Prostate gland (tissue), 2 donors: ENCODE measurements around the gene NXPE4. TPM values are rescaled to one million over a fixed set of nuclear protein-coding genes. Genes with fewer than 3 reads are reported as not detected.

Experiments
- DNase-seq: peaks from one replicate; pipeline ENCODE4 v3.0.0-alpha.2; 2019; ENCODE audit warnings: low spot score
- H3K27ac ChIP-seq, 2 donors: fragments of 200-600 bp; sonication (generic); 2 replicates each; pipeline ENCODE4 v1.5.1; 2017 to 2019
- H3K27me3 ChIP-seq: fragments of 200-600 bp; sonication (generic); replicated peaks from 2 replicates; pipeline ENCODE4 v1.5.1; 2019; ENCODE audit not compliant: insufficient read depth
- H3K36me3 ChIP-seq, 2 donors: fragments of 200-600 bp; sonication (generic); 1 replicate in 1 of 2; 2 replicates in 1 of 2; pipeline versions ENCODE4 v1.5.1 to v1.8.1; 2017 to 2019
- H3K4me1 ChIP-seq: fragments of 200-600 bp; sonication (generic); replicated peaks from 2 replicates; pipeline ENCODE4 v1.5.1; 2019
- H3K4me3 ChIP-seq, 2 donors: fragments of 200-600 bp; sonication (generic); 2 replicates each; pipeline ENCODE4 v1.5.1; 2017 to 2019
- H3K9me3 ChIP-seq: fragments of 200-600 bp; sonication (generic); 2 replicates; pipeline ENCODE4 v1.5.1; 2017
- CTCF ChIP-seq, 4 experiments: fragments of 200-600 bp in 2 of 4; fragments of 450-650 bp in 2 of 4; sonication (generic) in 2 of 4; IDR thresholded peaks; 1 replicate in 3 of 4; 2 replicates in 1 of 4; pipeline ENCODE4 v1.5.1; 2016 to 2019; ENCODE audit warnings: antibody characterized with exemption in 4 of 4, mild to moderate bottlenecking in 2 of 4, moderate library complexity in 2 of 4
- POLR2A ChIP-seq: fragments of 450-650 bp; IDR thresholded peaks from one replicate; pipeline ENCODE4 v1.6.1; 2016; ENCODE audit warnings: antibody characterized with exemption, mild to moderate bottlenecking
- POLR2AphosphoS5 ChIP-seq: sonication (generic); formaldehyde crosslinking; IDR thresholded peaks from one replicate; pipeline ENCODE4 v1.6.1; 2017; ENCODE audit warnings: antibody characterized with exemption
- WGBS: methylation state at CpG from one replicate; pipeline ENCODE4 v1.1.5; 2018; 5-methylcytosine and 5-hydroxymethylcytosine counted together
- intact Hi-C: fragments of 100-400 bp; cut with DNase I; formaldehyde crosslinking; loops from one replicate; pipeline ENCODE4 v1.14.2; 2022
- total RNA-seq, 2 donors: library from RNA; depleted of rRNA; stranded (reverse); fragments of >200 nt; gene quantifications; one replicate each; pipeline ENCODE4 v1.1.0, GENCODE V29; 2016

The NXPE4 gene
- total RNA-seq, 2 donors from 2014 or later: 0.18 to 12.3 TPM

DNA sequence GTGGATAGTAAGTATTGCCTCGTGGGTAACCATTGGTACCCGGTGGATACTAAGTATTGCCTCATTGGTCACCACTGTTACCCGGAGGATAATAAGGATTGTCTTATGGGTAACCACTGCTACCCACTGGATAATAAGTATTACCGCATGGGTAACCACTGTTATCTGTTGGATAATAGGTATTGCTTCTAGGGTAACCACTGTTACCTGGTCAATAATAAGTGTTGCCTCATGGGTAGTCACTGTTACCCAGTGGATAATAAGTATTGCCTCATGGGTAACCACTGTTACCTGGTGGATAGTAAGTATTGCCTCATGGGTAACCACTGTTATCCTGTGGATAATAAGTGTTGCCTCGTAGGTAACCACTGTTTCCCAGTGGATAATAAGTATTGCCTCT is 22.6 kb upstream of the NXPE4 start:
- no peak for DNase-seq
- 93% methylated on average over 5 of the region's 5 CpGs for WGBS
- Histone ChIP-seq H3K27ac (no peak overlapping the region), H3K9me3 (no peaks in the 10 kb centered on the region), H3K4me3 (no peak overlapping the region), H3K36me3 (no peaks in the 10 kb centered on the region), H3K27me3 (no peaks in the 10 kb centered on the region), H3K4me1 (no peaks in the 10 kb centered on the region)
- TF ChIP-seq POLR2A: no peak
- TF ChIP-seq CTCF (IDR thresholded peaks at IDR 0.05): no peak
- TF ChIP-seq POLR2AphosphoS5: no peak
- intact Hi-C loops: no loop called here

DNA sequence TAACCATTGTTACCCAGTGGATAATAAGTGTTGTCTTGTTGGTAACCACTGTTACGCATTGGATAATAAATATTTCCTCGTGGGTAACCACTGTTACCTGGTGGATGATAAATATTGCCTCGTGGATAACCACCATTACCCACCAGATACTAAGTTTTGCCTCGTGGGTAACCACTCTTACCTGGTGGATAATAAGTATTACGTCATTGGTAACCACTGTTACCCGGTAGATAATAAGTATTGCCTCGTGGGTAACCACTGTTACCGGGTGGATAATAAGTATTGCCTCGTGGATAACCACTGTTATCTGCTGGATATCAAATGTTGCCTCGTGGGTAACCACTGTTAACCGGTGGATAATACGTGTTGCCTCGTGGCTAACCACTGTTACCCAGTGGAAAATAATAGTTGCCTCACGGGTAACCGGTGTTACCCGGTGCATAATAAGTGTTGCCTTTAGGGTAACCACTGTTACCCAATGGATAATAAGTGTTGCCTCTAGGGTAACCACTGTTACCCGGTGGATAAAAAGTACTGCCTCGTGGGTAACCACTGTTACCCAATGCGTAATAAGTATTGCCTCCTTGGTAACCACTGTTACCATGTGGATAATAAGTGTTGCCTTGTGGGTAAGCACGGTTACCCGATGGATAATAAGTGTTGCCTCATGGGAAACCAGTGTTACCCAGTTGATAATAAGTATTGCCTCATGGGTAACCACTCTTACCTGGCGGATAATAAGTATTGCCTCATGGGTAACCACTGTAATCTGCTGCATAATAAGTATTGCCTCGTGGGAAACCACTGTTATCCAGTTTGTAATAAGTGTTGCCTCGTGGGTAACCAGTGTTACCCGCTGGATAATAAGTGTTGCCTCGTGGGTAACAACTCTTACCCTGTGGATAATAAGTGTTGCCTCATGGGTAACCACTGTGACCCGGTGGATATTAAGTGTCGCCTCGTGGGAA is 21.9 kb upstream of the NXPE4 start:
- no peak for DNase-seq
- Histone ChIP-seq H3K4me3 (no peak overlapping the region), H3K27me3 (no peaks in the 10 kb centered on the region), H3K36me3 (no peaks in the 10 kb centered on the region), H3K27ac (no peak overlapping the region), H3K4me1 (no peaks in the 10 kb centered on the region), H3K9me3 (no peaks in the 10 kb centered on the region)
- TF ChIP-seq CTCF (IDR thresholded peaks at IDR 0.05): no peak
- no peak for TF ChIP-seq POLR2AphosphoS5
- no peak for TF ChIP-seq POLR2A
- WGBS: 92% methylated on average over 29 of the region's 29 CpGs
- intact Hi-C loops: no loop called here

- Histone ChIP-seq H3K27me3 (no peaks in the 10 kb centered on the region), H3K27ac (no peak overlapping the region), H3K9me3 (no peaks in the 10 kb centered on the region), H3K4me3 (no peak overlapping the region), H3K4me1 (no peaks in the 10 kb centered on the region), H3K36me3 (no peaks in the 10 kb centered on the region)
- intact Hi-C loops: no loop called here
- no peak for TF ChIP-seq POLR2AphosphoS5
- no peak for TF ChIP-seq CTCF (IDR thresholded peaks at IDR 0.05)
- TF ChIP-seq POLR2A: no peak
- no peak for DNase-seq
- 95% methylated on average over 8 of the region's 8 CpGs for WGBS
These were observed 20.9 kb upstream of the NXPE4 start for GRCh38 chr11:114616516-114616915.

DNA sequence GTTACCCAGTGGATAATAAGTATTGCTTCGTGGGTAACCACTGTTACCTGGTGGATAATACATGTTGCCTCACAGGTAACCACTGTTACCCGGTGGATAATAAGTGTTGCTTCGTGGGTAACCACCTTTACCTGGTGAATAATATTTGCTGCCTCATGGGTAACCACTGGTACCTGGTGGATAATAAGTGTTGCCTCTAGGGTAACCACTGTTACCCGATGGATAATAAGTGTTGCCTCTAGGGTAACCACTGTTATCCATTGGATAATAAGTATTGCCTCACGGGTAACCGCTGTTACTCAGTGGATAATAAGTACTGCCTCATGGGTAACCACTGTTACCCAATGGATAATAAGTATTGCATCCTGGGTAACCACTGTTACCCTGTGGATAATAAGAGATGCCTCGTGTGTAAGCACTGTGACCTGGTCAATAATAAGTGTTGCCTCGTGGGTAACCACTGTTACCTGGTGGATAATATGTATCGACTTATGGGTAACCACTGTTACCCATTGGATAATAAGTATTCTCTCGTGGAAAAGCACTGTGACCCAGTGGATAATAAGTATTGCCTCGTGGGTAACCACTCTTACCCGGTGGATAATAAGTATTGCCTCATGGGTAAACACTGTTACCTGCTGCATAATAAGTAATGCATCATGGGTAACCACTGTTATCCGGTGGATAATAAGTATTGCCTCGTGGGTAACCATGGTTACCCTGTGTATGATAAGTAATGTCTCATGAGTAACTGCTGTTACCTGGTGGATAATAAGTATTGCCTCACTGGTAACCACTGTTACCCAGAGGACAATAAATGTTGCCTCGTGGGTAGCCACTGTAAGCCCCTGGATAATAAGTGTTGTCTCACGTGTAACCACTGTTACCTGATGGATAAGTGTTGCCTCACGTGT is 20.1 kb upstream of the NXPE4 start:
- intact Hi-C loops: no loop called here
- no peak overlapping the region for H3K4me3 ChIP-seq
- no peaks in the 10 kb centered on the region for H3K4me1 ChIP-seq
- no peak for DNase-seq
- H3K27ac ChIP-seq: no peak overlapping the region
- 92% methylated on average over 17 of the region's 17 CpGs for WGBS
- H3K36me3 ChIP-seq: no peaks in the 10 kb centered on the region
- no peaks in the 10 kb centered on the region for H3K27me3 ChIP-seq
- no peaks in the 10 kb centered on the region for H3K9me3 ChIP-seq
- TF ChIP-seq POLR2A (no peak), CTCF (IDR thresholded peaks at IDR 0.05) (no peak), POLR2AphosphoS5 (no peak)
